ENCODE data around the gene PUM2.
A peak's percentile ranks its signal among the peaks of the same experiment; 100 is the strongest.
"Not testable (repeated sequence)": the region's sequence is repeated elsewhere in the genome, so short reads cannot be mapped to it uniquely, and the experiment has no call there.

PUM2 gene, protein sequence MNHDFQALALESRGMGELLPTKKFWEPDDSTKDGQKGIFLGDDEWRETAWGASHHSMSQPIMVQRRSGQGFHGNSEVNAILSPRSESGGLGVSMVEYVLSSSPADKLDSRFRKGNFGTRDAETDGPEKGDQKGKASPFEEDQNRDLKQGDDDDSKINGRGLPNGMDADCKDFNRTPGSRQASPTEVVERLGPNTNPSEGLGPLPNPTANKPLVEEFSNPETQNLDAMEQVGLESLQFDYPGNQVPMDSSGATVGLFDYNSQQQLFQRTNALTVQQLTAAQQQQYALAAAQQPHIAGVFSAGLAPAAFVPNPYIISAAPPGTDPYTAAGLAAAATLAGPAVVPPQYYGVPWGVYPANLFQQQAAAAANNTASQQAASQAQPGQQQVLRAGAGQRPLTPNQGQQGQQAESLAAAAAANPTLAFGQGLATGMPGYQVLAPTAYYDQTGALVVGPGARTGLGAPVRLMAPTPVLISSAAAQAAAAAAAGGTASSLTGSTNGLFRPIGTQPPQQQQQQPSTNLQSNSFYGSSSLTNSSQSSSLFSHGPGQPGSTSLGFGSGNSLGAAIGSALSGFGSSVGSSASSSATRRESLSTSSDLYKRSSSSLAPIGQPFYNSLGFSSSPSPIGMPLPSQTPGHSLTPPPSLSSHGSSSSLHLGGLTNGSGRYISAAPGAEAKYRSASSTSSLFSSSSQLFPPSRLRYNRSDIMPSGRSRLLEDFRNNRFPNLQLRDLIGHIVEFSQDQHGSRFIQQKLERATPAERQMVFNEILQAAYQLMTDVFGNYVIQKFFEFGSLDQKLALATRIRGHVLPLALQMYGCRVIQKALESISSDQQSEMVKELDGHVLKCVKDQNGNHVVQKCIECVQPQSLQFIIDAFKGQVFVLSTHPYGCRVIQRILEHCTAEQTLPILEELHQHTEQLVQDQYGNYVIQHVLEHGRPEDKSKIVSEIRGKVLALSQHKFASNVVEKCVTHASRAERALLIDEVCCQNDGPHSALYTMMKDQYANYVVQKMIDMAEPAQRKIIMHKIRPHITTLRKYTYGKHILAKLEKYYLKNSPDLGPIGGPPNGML

DNA sequence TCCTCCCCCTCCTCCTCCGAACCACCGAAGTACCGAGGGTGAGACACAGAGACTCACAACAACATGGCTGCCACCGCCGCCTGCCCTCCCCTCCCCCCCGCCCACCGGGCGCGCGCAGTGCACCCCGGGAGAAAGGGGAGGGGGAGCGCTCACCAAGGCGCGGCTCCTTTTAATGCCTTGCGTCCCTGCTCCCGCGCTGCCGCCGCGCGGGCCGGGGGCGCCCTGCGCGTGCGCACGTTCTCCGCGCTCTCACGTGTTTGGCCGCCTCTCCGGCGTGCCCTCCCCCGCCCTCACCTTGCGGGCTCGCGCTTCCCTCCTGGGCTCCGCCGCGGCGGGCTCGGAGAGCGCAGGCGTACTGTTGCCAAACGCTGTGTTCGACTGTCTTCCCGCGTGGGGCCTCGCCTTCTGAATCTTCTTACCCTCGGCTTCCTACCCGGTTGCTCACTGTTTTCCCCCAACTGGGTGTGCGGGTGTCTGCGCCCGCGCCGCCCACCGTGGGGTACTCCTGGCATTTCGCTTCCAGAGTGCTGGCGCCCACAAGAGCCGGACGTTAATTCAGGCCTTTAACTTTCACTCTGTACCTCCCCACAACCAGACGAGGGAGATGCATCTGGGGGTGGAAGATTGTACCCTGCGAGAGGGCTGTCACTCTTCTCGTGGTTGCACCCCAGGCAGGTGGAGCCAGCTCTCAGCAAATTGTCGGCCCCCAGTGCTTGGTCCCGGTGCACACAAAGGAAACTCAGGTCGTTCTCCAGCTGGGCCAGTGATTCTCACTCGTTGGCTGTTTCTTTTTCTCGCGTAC lies at the start of gene PUM2:
Gene PUM2 (minus strand): TSS at position 92 of the 802 bp plus-strand sequence. CDS start 23,484 bp downstream, outside the sequence.
- DNase-seq: peak; percentile 89

DNA sequence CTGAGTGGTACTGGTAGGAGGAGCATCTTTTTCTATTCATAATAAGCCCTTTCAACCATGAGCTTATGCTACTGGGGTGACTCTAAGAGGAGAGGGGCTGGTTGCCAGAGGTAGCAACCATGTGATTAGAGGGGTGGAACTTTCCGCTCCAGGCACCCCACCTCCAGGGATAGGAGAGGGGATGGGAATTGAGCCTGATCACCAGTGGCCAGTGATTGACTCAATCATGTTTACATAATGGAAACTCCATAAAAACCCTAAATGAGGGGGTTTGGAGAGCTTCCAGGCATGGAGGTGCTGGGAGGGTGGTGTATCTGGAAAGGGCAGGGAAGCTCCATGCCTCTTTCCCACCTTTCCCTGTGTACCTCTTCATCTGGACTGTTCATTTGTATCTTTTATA lies 49.7 kb upstream of the PUM2 start:
- no peak for DNase-seq

DNA sequence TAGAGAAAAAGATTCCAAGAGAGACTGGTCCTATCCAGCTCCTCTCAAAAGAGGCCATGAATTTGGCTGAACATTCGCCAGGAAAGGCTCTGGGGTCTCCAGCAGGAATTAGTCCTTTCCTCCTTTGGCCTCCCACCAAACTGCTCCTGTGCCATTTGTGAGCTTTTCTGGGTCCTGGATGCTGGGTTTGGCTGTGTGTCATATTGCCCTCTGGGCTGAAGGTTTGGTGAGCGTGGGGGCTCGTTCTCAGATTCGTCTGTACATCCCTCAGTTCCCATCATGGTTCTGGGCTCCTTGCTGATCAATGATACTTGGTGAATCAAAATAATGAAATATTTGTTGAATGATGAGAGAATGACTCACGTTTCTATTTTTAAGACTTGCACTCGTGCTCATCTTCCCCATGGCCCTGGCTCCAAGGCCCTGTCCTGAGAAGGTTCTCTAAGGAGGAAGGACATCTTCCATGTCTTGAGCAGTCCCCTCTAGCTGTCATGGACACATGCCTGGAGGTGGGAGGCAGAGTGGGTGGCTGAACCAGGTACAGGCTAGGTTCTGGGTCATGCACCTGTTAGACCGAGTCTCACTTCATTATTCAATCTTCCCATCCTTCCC lies 48.4 kb upstream of the PUM2 start:
- DNase-seq: no peak

DNA sequence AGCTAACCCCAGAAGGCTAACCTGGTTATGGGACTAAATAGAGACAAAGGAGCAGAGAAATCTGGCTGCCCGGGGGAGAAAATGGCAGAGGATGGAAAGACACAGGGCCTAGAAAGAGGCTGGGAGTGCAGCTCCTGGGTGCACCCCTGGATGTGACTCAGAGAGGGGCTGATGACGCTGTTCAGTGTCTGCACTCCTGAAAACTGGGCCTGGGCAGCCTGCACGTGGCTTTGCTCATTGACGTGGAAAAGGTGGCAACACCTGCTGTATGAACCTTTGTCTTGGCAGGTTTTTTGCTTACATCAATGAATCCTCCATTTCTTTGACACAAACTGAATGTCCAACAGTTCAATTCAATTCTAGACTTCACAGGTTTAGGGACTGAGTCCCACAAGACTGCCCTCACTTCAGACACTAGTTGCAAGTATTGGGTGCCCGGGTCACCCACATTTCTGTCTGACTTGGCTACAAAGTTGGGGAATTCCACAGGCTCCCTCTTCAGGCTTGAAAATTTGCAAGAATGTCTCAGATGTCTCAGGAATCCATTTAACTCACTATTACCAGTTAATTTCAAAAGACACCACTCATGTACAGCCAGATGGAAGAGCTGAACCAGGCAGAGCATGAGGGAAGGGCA lies 47.3 kb upstream of the PUM2 start:
- DNase-seq: no peak

DNA sequence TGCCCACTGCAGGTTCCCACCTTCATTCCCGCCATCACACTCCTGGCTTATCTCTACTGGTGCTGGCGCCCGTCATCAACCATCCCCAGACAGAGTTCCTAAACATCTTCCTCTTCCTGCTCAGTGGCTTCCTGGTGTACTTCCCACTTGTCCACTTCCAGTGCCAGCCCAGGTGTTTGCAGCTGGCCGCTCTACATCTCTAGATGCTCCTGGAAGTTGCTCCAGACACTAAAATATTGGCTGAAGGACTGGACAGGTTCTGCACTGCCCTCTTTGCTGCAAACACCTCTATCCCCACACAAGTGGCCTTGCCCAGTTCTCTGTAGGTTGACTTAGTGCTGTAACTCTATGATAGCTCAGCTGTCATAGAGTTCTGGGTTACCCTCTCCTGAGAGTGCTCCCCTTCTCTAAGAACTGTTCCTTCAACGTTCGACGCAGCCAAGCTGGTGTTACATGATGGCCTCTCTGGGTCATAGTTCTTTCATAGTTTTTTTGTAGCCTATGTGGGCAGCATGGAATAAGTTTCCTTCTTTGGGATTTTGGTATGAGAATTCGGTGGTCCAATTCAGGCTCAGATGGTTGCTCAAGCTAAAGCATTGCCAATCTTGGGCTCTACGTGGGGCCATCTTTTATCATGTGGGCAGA lies 45.8 kb upstream of the PUM2 start:
- DNase-seq: no peak

DNA sequence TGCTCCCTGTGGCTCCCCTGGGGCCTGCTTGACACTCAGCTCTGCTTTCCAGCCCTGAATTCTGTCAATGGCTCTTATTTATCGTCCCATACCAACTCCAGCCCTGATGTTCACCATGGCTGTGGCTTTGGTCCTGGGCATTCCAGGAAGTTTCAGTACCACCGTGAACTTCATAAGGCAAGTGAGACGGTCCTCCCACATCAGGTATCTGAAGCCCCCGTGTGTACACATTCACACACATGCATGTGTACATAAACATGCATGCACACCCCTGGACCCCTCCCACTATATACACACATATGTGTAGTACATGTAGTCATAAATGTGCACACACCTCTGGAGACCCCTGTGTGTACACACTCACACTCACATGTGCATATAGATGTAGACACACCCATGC lies 43.3 kb upstream of the PUM2 start:
- DNase-seq: no peak

DNA sequence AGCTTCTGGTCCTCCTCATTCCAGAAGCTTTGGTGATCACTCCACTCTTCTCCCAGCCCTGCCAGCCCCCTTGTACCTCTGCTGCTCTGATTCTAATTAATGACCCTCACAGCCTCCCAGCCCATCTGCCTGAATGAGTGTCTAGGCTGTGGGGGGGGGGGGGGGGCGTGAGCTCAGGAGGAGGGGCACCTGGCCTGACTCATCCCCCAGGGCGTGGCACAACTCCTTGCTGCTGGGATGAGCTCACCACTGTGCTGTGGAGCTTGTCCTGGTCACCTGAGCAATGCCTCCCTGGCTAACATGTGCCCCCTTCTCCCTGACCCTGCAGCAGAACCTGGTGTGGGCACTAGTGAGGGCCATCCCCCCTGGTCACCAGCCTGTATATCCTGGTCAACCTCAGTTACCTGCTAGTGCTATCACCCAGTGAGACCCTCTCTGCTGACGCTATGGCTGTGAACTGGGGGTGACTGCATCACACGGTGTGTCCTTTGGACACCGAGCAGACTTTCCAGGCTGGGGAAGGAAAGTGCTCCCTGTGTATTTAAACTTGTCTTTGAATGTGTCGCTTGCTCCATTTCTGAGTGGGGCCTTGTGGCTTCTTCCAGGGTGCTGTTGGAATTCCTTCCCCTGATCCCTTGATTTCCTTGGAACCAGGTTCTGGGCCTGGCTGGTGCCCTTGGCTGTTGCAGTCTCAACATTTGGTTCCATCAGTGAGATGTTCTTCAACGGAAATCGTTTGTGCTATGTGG lies 41.5 kb upstream of the PUM2 start:
- no peak for DNase-seq

DNA sequence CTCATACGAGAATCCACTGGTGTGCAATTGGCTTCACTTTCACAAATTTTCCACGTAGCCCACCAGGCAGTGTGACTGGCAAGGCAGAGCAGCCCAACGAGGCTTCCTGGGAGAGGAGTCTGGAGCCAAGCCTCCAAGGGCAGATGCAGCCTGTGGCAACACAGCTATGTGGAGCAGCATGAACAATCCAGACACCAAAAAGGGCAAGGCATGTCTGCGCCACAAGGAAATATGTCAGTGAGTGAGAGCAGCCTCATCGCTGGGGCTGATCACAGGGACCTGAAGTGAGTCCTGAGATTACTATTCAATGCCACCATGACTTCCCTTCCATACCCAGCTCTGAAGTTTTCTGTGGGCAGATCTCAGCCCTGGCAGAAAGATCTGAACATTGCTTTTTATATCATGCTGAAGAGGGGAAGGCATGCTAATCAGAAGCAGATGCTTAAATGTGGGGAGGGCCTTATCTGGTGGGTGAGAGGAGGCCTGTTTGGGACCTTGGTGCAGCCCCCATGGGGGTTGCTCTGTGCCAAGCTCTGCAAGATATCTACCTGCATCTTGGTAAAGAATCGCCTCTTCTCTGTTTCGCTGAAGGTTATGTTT lies 40.0 kb upstream of the PUM2 start:
- no peak for DNase-seq

DNA sequence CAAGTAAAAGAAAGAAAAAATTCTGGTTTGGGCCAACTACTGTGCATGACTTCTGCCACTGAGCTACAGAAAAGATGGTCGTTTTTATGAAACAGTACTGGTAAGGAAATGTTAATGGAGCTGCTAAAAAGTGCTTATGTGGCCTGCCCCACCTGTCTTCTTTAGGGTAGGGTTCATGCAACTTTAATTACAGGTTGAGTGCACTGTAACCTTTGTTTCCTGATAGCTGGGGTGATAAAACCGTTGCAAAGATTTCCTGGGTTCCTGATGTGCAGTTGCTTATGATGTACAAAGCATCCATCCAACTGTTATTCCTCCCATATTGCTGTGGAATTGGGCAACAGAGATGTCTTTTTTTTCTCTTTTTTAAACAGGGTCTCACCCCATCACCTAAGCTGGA lies 34.3 kb upstream of the PUM2 start:
- no peak for DNase-seq

DNA sequence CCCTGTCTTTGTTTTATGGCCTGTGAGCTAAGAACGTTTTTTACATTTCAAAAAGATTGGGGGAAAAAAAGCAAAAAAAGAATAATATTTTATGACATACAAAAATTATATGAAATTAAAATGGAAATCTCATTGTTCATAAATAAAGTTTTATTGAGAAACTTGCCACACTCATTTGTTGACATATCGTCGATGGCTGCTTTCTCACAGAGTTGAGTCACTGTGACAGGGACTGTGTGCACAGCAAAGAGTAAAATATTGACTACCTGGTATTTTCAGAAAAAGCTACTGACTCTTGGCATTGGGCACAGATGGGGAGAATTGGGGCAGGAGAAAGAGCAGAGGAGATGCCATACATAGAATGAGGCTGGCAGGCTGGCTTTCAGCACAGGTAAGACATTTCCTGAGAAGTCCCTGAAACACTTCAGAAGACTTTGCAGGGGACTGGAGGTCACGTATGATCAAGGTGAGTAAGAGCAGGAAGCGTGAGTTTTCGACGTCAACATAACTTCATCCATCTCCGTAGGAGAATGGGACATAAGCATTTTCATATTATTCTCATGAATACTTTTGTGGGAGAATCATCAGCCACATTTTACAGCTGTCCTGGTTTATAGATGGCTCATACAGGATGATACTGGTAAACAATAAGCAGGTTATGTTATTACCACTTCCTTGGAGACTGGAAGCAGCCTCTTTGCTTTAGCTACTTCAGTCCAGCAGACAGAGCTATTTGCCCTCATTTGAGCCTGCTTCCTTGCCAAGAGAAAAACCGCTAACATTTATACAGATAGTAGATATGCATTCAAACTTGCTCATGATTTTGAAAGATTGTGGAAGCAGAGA lies 32.5 kb upstream of the PUM2 start:
- no peak for DNase-seq

DNA sequence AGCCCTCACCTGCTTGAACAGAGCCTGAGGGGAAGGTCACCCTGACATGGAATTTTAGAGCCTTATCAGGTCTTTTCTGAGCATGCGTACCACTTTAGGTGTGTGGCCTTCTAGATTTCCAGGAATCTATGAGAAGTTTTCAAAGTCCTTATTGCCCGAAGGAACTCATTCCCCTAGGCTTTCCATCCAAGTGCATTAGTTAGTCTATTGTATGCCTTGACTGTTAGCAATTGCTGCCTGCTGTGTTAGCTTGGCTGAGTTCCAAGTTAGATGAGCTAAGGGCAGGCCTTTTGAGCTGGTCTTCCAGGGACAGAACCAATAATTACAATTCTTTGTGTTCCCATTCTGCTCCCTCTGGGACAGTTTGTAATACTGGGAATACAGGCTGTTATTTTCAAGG lies 30.8 kb upstream of the PUM2 start:
- DNase-seq: no peak

DNA sequence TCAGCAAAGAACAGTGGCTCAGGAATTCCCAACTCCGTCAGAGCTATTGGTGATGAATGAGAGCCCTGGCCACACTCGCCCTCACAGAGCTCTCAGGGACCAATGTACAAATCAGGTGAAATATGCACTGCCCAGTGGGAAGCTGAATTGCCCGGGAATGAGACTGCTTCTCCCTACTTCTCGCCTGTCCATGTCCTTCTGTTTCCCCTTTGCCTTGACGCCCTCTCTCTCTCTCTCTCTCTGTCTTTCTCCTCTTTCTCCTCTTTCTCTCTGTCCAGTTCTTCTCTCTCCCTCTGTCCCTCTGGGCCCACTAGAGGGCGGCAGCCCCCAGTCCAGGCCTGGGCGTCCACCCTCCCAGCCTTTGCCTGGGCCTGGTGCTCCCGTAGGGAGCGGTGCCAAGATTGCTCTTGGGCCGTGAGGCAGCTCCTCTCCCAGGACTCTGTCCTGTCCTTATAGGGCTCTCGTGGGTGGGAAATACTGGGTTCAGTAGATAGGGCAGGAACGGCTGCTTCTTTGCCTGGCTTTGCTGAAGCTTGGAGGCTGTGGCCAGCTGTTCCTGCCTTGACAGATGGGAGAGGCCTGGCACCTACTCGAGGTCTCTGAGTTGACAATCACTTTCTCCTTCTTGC lies 28.4 kb upstream of the PUM2 start:
- no peak for DNase-seq

DNA sequence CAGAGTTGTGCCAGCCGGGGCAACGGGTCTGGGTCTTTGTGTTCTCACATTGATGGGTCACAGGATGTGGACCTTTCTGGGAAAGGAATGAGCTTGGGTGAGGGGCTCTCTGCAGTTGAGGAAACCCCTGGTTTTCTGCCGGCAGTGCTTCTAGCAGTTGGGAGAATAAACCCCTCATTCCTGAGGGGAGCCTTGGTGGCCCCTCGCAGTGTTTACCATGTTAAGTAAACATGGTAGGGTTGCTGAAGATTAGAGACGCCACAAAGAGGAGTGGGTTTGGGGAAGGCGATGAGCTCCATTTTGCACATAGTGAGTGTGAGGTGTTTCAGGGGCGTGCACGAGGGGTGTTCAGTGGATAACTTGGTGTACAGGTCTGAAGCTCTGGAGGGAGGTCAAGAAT lies 27.7 kb upstream of the PUM2 start:
- no peak for DNase-seq

DNA sequence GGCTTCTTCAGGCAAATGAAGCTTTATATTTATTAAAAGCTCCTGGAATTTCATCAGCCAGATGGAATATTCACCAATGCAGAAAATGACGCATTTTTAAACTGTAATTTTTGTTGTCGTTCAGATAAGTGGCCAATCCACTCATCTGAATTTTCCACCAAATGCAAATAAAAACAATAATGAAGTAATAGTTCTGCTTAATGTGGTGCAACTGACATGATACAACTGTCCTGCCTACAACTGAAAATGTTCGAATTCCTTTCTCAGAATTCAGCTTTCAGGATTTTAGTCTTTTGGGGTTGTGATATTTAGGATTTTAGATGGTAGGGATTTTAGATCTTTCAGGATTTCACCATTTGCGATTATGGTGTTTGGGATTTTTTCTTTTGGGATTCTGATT lies 27.1 kb upstream of the PUM2 start:
- DNase-seq: no peak

DNA sequence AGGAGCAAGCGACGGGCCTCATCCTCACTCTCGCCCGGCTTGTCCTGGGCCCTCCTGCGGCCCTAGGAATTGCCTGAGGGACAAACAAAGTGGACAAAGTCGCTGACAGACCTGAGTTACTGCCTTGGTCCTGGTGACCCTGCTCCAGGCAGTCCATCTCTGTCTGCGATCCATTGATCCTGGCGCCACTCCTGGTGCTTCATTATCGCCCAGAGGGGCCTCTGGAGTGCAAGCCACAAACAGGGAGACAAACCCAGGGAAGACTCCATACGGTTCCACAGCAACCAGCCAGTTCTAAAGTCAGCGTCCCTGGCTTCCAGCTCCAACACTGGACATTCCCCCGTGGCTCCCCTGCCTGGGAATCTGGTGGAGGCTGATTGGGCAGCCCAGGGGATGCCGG lies 24.3 kb upstream of the PUM2 start:
- not testable (repeated sequence) for DNase-seq

DNA sequence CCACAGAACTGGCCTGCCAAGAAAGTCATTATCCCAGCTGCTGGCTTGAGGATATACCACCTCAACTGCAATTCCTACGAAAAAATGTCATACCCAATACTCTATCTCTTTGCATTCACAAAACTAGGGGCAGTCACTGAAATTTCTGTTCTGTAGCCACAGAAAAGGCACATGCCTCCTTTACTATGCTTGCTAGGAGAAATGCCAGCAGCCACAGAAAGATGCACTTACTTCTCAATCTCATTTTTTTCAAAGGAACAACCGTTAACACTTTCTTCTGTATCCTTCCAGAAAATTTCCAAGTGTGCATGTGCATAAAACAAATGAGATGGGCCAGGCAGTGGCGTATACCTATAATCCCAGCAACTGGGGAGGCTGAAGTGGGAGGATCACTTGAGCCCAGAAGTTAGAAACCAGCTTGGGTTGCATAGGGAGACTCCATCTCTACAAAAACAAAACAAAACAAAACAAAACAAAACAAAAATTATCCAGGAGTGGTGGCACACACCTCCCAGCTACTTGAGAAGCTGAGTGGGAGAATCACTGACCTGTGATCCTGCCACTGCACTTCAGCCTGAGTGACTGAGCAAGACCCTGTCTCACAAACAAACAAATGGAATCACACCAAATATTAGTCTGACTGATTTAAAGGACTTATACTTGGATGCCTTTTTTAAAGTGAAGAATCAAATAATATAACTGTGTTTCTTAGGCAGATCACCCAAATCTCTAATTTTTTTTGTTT lies 22.4 kb upstream of the PUM2 start:
- DNase-seq: no peak

DNA sequence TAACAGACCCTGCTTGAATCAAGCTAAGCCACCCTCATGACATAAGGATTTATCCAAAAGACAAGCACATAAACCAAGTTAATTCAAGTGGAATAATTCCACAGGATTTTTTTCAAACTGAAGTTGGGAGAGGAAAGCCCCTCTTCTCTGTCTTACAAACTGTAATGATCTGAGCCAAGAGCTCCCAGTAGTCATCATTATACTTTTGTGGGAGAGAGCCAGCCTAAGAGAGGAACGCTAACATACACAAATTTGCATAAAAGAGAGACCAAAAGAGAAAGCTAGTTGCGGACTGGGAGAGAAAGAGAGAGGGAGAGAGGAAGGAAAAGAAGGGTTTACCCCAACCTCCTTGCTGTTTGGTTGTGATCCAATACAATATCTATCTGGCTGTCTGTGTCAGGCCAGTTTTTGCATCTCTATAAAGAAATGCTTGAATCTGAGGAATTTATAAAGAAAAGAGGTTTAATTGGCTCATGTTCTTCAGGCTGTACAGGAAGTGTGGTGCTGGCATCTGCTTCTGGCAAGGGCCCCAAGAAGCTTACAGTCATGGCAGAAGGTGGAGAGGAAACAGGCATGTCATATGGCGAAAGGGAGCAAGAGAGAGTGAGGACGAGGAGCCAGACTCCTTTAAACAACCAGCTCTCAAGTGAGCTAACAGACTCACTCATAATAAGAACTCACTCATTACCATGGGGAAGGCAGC lies 20.8 kb upstream of the PUM2 start:
- DNase-seq: no peak
